SH-SY5Y (cell line): ENCODE measurements around the gene PHACTR1.

Source experiments
- GATA2 ChIP-seq: IDR thresholded peaks from 2 replicates; pipeline ENCODE4 v1.6.1; 2011; ENCODE audit warnings: mild to moderate bottlenecking, low read depth, low read length
- GATA3 ChIP-seq: IDR thresholded peaks from 2 replicates; pipeline ENCODE4 v1.6.1; 2011; ENCODE audit warnings: low read depth, mild to moderate bottlenecking, low read length, moderate library complexity

Gene PHACTR1

DNA sequence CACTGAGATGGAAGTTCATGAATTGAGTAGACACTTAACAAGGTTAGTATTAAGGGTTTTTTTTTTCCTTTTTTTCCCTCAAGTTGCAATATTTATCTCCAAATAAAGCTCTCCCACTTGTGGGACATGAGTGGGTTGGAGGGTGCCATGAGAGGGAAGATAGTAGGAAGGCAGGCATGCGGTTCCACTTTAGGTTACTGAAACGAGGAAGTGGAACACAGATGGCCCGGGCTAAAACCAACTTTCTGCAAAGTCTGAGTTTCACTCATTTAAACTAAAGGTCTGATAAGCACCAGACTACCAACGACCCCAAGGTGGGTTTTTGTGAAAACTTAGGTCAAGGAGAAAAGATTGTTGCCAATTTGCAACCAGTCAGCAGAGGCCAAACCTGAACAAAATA, 569.6 kb downstream of the PHACTR1 start:
- TF ChIP-seq GATA3, result no peak
- TF ChIP-seq GATA2, result no peak

GRCh38 chr6:13287104-13287503, 570.5 kb downstream of the PHACTR1 start:
- TF ChIP-seq GATA3 (no peak), GATA2 (no peak)

DNA sequence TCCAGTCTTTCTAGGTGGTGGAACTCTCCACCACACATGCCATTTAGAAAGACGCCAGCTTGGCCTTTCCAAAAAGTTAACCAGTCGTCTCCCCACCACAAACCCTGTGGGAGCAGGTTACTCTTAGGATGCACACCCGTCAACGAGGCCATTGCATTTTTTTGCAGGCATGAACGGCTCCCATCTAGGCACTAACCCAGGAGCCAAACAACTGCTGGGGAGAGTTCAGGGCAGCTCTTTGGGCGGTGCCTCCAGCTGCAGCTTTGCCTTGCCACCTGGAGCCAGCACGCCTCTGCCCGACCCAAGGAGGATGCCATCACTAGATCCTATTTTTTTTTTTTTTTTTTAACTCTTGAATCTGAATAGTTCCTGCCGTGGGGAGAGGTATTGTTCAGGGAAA, 571.9 kb downstream of the PHACTR1 start:
- no peak for TF ChIP-seq GATA3
- TF ChIP-seq GATA2, result no peak

- TF ChIP-seq GATA3 (no peak), GATA2 (no peak)
Observed at GRCh38 chr6:13288969-13289391, 572.4 kb downstream of the PHACTR1 start.

- no peak for TF ChIP-seq GATA3
- TF ChIP-seq GATA2, result no peak
Observed at GRCh38 chr6:13289789-13290318, 573.3 kb downstream of the PHACTR1 start.

DNA sequence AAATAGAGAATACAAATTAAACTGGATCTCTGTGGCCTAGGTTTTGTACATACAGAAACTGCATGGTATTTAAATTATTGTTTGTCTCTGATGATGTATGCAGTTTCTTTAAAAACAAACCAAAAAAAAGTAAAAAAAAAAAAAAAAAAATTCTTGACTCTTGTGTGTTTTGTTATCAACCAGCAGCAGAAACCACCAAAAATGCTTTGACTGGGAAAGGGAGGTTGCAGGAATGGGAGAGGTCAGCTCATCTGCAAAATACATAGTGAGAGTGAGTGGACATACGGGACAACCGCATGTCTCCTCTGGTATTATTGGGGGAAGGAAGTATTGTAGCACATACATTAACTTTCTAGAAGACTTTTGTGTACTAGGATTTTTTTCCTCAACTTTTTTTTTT, 573.8 kb downstream of the PHACTR1 start:
- TF ChIP-seq GATA3 (no peak), GATA2 (no peak)

DNA sequence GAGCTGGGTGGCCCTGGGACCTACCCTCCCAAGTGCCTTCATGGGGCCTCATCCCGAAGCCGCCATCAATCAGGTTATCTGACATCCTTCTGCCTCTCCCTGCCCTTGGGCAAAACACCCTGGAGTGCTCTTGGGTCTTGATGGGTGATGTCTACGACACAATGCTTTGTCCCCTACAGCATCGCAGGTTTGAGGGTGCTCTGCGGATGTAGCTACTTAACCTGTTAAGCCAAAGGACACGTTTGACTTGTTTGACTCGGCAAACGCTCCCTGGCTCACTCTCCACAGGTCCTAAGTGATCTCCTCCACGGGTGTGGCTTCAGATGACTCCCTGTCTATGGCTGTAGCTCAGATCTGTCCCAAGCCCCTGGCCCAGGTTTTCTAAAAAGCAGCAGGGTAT, 576.2 kb downstream of the PHACTR1 start:
- TF ChIP-seq GATA2 (no peak), GATA3 (no peak)

- TF ChIP-seq GATA2 (no peak), GATA3 (no peak)
Observed at GRCh38 chr6:13294499-13295069, 578.0 kb downstream of the PHACTR1 start.

DNA sequence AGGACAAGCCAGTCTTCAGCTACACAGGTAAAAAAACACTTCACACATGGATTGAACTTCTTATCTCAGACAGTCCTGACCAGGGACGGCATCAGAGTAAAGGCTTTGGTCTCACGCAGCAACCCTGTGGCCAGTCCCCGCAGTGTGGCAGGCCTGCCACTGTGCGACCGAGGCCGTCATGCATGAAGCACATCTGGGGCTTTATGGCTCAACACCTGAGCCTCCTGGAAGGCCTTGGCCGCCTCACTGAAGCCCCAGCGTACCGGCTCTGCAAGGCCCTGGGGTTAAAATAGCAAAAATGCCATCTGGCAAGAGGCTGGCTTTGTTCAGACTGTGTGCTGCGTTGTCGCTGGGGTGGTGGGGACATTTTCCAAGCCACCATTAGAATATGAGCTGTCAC, 579.0 kb downstream of the PHACTR1 start:
- no peak for TF ChIP-seq GATA3
- TF ChIP-seq GATA2, result no peak

DNA sequence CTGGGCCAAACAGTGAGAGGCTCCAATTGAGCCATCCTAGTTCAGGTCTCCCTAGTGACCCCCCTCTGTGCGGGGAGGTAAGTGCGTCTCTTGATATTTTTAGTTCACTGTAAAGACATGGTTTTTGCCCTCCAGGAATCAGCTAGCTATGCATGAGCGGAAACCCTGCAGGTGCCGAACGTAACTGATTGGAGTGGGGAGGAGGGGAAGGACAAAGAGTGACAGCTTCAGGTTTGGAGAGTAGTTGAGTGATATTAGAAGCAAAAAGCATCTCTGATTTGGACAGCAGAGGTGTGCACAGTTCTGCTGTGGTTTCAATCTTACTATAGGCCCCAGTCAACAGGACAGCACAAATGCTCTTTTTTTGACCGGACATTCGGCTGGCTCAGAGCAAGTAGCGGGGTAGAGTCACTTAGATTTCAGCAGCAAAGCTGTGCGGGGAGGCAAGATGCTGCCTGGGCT, 580.0 kb downstream of the PHACTR1 start:
- no peak for TF ChIP-seq GATA2
- no peak for TF ChIP-seq GATA3

DNA sequence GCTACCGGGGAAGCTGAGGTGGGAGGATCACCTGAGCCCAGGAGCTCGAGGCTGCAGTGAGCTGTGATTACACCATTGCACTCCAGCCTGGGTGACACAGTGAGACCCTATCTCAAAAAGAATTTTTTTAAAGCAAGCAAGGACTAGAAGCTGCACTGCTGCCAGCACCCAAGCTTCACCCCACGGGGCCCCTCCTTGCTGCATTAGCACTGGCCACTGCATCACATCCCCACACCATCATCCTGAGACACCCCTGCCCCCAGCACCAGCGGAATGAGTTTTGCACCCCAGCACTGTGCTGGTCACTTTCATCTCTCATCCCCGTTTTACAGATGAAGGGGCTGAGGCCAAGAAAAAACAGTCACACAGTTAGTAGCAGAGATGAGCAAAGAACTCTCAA, 580.8 kb downstream of the PHACTR1 start:
- TF ChIP-seq GATA2, result no peak
- no peak for TF ChIP-seq GATA3

DNA sequence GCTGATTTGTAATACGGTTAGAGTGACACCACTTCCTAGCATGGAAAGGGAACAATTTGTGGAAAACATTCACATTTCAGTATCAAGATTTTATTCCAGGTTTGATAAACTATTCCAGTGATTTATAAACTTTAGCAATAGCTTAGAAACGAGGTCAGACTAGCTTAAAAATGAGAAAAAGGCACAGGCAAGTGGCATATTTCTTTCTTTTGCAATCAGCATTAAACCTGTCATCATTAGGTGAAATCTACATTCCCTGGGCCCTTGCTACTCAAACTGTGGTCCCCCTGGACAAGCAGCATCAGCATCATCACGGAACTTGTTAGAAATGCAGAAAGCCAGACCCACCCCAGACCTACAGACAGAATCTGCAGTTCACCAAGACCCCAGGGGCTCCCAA, 581.9 kb downstream of the PHACTR1 start:
- no peak for TF ChIP-seq GATA3
- TF ChIP-seq GATA2, result no peak

DNA sequence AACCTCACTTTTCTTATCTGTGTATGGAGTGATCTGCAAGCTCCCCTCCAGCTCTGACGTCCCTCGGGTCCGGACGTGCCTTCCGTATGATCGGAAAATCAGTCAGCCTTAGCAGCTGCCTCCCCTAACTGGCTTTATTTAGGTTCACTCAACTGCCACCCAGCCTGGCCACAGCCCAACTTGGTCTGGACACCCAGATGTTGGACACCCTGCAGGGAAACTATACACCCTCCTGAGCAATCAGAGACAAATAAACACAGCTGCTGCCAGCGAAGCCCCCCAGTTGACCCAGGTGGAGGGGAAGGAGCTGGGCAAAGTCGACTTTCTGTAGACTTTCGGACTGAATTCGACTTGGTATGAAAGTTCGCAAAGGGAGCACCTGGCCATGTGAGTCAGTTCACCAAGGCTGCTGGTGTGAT, 582.8 kb downstream of the PHACTR1 start:
- TF ChIP-seq GATA3 (no peak), GATA2 (no peak)

GRCh38 chr6:13299918-13300317, 583.4 kb downstream of the PHACTR1 start:
- TF ChIP-seq GATA2 (no peak), GATA3 (no peak)
